Liver (tissue), 9 donors: ENCODE data around the gene TAS2R1. TPM values are rescaled to one million over a fixed set of nuclear protein-coding genes. Genes with fewer than 3 reads are reported as not detected.

Source experiments
- DNase-seq: peaks from one replicate; pipeline ENCODE4 v3.0.0-alpha.2; 2017; ENCODE audit warnings: low spot score
- H3K27ac ChIP-seq, 2 donors: one replicate each; pipeline ENCODE4 v1.7.0; 2013; ENCODE audit warnings: inconsistent platforms in 2 of 2, low read length in 2 of 2, control low read depth in 1 of 2, low read depth in 1 of 2, mild to moderate bottlenecking in 1 of 2
- H3K27me3 ChIP-seq, 4 donors: one replicate each; pipeline versions ENCODE4 v1.6.1 to v1.7.0; 2013; ENCODE audit warnings: low read length in 3 of 4, inconsistent platforms in 1 of 4, mild to moderate bottlenecking in 1 of 4, moderate library complexity in 1 of 4; ENCODE audit not compliant: control insufficient read depth in 4 of 4, insufficient read depth in 4 of 4
- H3K36me3 ChIP-seq, 4 donors: one replicate each; pipeline versions ENCODE4 v1.6.1 to v1.7.0; 2013; ENCODE audit warnings: low read length in 3 of 4, mild to moderate bottlenecking in 3 of 4, low read depth in 1 of 4, moderate library complexity in 1 of 4; ENCODE audit not compliant: control insufficient read depth in 4 of 4, insufficient read depth in 3 of 4
- H3K4me1 ChIP-seq, 4 donors: one replicate each; pipeline versions ENCODE4 v1.6.1 to v1.7.0; 2013; ENCODE audit warnings: low read length in 3 of 4, mild to moderate bottlenecking in 3 of 4, moderate library complexity in 1 of 4; ENCODE audit not compliant: control insufficient read depth in 4 of 4, insufficient read depth in 4 of 4
- H3K4me3 ChIP-seq, 3 donors: one replicate each; pipeline versions ENCODE4 v1.6.1 to v1.7.0; 2013; ENCODE audit warnings: low read length in 3 of 3, control low read depth in 1 of 3, low read depth in 1 of 3, mild to moderate bottlenecking in 1 of 3
- H3K9ac ChIP-seq, 2 donors: one replicate each; pipeline ENCODE4 v1.7.0; 2013; ENCODE audit warnings: low read length in 2 of 2, mild to moderate bottlenecking in 2 of 2, moderate library complexity in 2 of 2, control low read depth in 1 of 2, low read depth in 1 of 2
- H3K9me3 ChIP-seq, 4 donors: one replicate each; pipeline versions ENCODE4 v1.6.1 to v1.7.0; 2013; ENCODE audit warnings: low read length in 3 of 4; ENCODE audit not compliant: control insufficient read depth in 4 of 4
- FOXA2 ChIP-seq: IDR thresholded peaks from 2 replicates; pipeline ENCODE4 v1.6.1; 2016; ENCODE audit warnings: antibody characterized with exemption
- GABPA ChIP-seq, 2 donors: IDR thresholded peaks in 1 of 2; conservative IDR thresholded peaks in 1 of 2; 2 replicates each; pipeline ENCODE4 v1.6.1; 2016; ENCODE audit warnings: antibody characterized with exemption in 2 of 2, mild to moderate bottlenecking in 1 of 2, moderate library complexity in 1 of 2
- HNF4G ChIP-seq: IDR thresholded peaks from 2 replicates; pipeline ENCODE4 v1.6.1; 2016; ENCODE audit warnings: antibody characterized with exemption
- JUND ChIP-seq, 2 donors: IDR thresholded peaks; 2 replicates each; pipeline ENCODE4 v1.6.1; 2016; ENCODE audit warnings: antibody characterized with exemption in 2 of 2
- RAD21 ChIP-seq, 2 donors: IDR thresholded peaks; 2 replicates each; pipeline ENCODE4 v1.6.1; 2016; ENCODE audit warnings: antibody characterized with exemption in 2 of 2, mild to moderate bottlenecking in 2 of 2
- RXRA ChIP-seq, 2 donors: IDR thresholded peaks; 2 replicates each; pipeline ENCODE4 v1.6.1; 2017 to 2018; ENCODE audit warnings: antibody characterized with exemption in 2 of 2, mild to moderate bottlenecking in 1 of 2
- TAF1 ChIP-seq: conservative IDR thresholded peaks from 2 replicates; pipeline ENCODE4 v1.6.1; 2016; ENCODE audit warnings: antibody characterized with exemption, mild to moderate bottlenecking
- WGBS: extraction: QIAGEN DNeasy Blood & Tissue Kit; methylation state at CpG from one replicate; pipeline ENCODE4 v1.1.7; 2013; 5-methylcytosine and 5-hydroxymethylcytosine counted together
- polyA plus RNA-seq, 2 donors: library from polyadenylated mRNA; stranded (reverse) in 1 of 2; unstranded in 1 of 2; fragments of 200-250 nt in 1 of 2; fragments of >200 nt in 1 of 2; fragmentation: Nextera tagmentation in 1 of 2; extraction: Ambion mirVana in 1 of 2; gene quantifications; one replicate each; pipeline versions ENCODE4 v1.2.1 to v1.2.3, GENCODE V29; 2013 to 2015
- total RNA-seq, 2 donors: library from RNA; depleted of rRNA; stranded (reverse); fragments of >200 nt; gene quantifications; one replicate each; pipeline ENCODE4 v1.2.3, GENCODE V29; 2014
- TF ChIP-seq, protein P1 (sequence below): IDR thresholded peaks from 2 replicates; pipeline ENCODE4 v1.6.1; 2016; ENCODE audit warnings: antibody characterized with exemption, mild to moderate bottlenecking
- TF ChIP-seq, protein P2 (sequence below): IDR thresholded peaks from 2 replicates; pipeline ENCODE4 v1.6.1; 2016; ENCODE audit warnings: antibody characterized with exemption
- TF ChIP-seq, protein P3 (sequence below): IDR thresholded peaks from 2 replicates; pipeline ENCODE4 v1.6.1; 2016; ENCODE audit warnings: antibody characterized with exemption
- donor health status: healthy.
- donor health status: healthy.
- donor health status: healthy.
- donor health status: healthy.
- donor health status: healthy.

TAS2R1 gene
- total and polyA plus RNA-seq, 4 donors = not detected

DNA sequence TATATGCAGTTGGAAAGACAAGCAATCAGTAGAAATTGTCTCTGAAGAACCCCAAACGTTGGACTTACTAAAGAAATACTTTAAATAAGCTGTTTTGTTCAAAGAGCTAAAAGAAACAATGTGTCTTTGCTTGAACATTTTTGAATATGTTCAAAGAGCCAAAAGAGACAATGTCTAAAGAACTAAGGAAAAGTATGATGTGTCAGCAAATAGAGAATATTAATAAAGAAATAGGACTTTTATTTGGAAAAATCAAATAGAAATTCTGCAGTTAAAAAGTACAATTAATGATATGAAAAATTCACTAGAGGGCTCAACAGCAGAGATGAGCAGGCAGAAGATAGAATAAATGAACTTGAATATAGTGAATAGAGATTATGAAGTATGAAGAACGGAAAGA, 19.2 kb downstream of the TAS2R1 start (continued):
- TF ChIP-seq, protein P1, sequence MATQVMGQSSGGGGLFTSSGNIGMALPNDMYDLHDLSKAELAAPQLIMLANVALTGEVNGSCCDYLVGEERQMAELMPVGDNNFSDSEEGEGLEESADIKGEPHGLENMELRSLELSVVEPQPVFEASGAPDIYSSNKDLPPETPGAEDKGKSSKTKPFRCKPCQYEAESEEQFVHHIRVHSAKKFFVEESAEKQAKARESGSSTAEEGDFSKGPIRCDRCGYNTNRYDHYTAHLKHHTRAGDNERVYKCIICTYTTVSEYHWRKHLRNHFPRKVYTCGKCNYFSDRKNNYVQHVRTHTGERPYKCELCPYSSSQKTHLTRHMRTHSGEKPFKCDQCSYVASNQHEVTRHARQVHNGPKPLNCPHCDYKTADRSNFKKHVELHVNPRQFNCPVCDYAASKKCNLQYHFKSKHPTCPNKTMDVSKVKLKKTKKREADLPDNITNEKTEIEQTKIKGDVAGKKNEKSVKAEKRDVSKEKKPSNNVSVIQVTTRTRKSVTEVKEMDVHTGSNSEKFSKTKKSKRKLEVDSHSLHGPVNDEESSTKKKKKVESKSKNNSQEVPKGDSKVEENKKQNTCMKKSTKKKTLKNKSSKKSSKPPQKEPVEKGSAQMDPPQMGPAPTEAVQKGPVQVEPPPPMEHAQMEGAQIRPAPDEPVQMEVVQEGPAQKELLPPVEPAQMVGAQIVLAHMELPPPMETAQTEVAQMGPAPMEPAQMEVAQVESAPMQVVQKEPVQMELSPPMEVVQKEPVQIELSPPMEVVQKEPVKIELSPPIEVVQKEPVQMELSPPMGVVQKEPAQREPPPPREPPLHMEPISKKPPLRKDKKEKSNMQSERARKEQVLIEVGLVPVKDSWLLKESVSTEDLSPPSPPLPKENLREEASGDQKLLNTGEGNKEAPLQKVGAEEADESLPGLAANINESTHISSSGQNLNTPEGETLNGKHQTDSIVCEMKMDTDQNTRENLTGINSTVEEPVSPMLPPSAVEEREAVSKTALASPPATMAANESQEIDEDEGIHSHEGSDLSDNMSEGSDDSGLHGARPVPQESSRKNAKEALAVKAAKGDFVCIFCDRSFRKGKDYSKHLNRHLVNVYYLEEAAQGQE = no peak
- TF ChIP-seq, protein P2, sequence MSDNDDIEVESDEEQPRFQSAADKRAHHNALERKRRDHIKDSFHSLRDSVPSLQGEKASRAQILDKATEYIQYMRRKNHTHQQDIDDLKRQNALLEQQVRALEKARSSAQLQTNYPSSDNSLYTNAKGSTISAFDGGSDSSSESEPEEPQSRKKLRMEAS = no peak
- TF ChIP-seq, protein P3, sequence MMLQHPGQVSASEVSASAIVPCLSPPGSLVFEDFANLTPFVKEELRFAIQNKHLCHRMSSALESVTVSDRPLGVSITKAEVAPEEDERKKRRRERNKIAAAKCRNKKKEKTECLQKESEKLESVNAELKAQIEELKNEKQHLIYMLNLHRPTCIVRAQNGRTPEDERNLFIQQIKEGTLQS = no peak
- TF ChIP-seq JUND (IDR thresholded peaks at IDR 0.05) = no peak

DNA sequence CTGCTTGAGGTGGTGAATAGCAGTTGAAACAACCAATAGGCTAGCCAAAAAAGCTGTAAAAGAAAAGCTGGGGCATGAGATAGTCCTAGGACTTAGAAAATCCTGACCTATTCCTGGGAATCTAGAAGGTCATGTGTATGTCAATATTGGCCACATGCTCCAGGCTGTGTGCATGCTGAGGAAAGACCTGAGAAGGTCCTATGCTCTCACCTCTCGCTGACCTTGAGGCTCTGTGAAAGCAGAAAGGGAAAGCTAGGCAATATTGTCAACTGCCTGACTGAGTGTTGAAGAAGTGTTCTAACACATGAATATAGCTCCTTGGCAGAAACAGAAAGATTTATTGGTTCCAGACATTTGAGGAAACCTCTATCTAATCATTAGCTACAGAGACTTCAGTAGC, 19.8 kb downstream of the TAS2R1 start:
- H3K4me1 ChIP-seq = no peaks in the 10 kb centered on the region
- DNase-seq = no peak
- no peak overlapping the region for H3K9ac ChIP-seq
- H3K9me3 ChIP-seq = no peaks in the 10 kb centered on the region
- TF ChIP-seq FOXA2 (no peak), HNF4G (no peak), RAD21 (IDR thresholded peaks at IDR 0.05) (no peak), GABPA (IDR thresholded peaks at IDR 0.05 in 1 of 2, conservative IDR thresholded peaks at IDR 0.05 in 1 of 2) (no peak), RXRA (IDR thresholded peaks at IDR 0.05) (no peak)
- TF ChIP-seq, protein P3 = no peak
- TF ChIP-seq, protein P2 = no peak
- no peaks in the 10 kb centered on the region for H3K27me3 ChIP-seq
- no peak overlapping the region for H3K27ac ChIP-seq
- no peak overlapping the region for H3K4me3 ChIP-seq
- WGBS = 61% methylated on average over 1 of the region's 1 CpG
- H3K36me3 ChIP-seq = no peaks in the 10 kb centered on the region

DNA sequence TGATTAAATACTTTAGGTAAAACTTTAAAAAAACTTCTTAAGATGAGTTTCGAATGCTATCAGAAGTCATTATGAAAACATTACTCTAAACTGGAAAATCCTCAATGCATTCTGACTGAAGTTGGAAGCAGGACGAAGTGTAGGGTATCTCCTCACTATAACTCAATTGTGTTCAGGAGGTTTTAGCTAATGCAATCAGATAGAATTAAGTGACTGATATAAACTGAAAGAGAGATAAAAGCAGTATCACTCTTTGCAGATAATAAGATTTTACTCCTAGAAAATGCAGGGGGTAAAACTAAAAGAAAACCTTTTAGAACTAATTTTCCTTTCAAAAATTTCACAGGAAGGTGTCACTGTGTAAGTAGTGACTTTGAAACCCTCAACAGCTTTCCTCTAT, 22.1 kb downstream of the TAS2R1 start:
- Histone ChIP-seq H3K4me3 (no peak overlapping the region), H3K9me3 (no peaks in the 10 kb centered on the region), H3K9ac (no peak overlapping the region), H3K27ac (no peak overlapping the region), H3K4me1 (no peaks in the 10 kb centered on the region), H3K36me3 (no peaks in the 10 kb centered on the region), H3K27me3 (no peaks in the 10 kb centered on the region)
- no peak for DNase-seq
- TF ChIP-seq RXRA (IDR thresholded peaks at IDR 0.05) = no peak
- TF ChIP-seq, protein P3 = no peak
- TF ChIP-seq TAF1 = no peak
- TF ChIP-seq, protein P2 = no peak
- 85% methylated on average over 2 of the region's 2 CpGs for WGBS
